H9 (cell line): ENCODE data around the gene DES. TPM values are rescaled to one million over a fixed set of nuclear protein-coding genes. Genes with fewer than 3 reads are reported as not detected.

Source experiments
- DNase-seq: peaks from one replicate; pipeline ENCODE4 v3.0.0-alpha.2; 2017
- H2AFZ ChIP-seq: one replicate; pipeline ENCODE4 v1.6.1; 2013; ENCODE audit warnings: mild to moderate bottlenecking, low read length, control low read depth, moderate library complexity
- H2AK5ac ChIP-seq: 2 replicates; pipeline ENCODE4 v1.6.1; 2013; ENCODE audit warnings: low read length, control low read depth, mixed read lengths; ENCODE audit not compliant: insufficient read length
- H2BK120ac ChIP-seq: one replicate; pipeline ENCODE4 v1.6.1; 2013; ENCODE audit warnings: low read depth, mild to moderate bottlenecking, low read length, control low read depth, inconsistent platforms; ENCODE audit not compliant: poor library complexity, severe bottlenecking
- H2BK12ac ChIP-seq: 2 replicates; pipeline ENCODE4 v1.6.1; 2013; ENCODE audit warnings: low read length, control low read depth, mixed read lengths, low read depth; ENCODE audit not compliant: insufficient read length
- H2BK15ac ChIP-seq: 2 replicates; pipeline ENCODE4 v1.6.1; 2013; ENCODE audit warnings: low read depth, low read length, control low read depth
- H2BK20ac ChIP-seq: one replicate; pipeline ENCODE4 v1.6.1; 2013; ENCODE audit warnings: low read depth, mild to moderate bottlenecking, low read length, control low read depth, inconsistent platforms; ENCODE audit not compliant: poor library complexity, severe bottlenecking
- H2BK5ac ChIP-seq: 2 replicates; pipeline ENCODE4 v1.6.1; 2013; ENCODE audit warnings: low read length, control low read depth, mixed read lengths; ENCODE audit not compliant: insufficient read length
- H3K14ac ChIP-seq: 2 replicates; pipeline ENCODE4 v1.6.1; 2013; ENCODE audit warnings: low read length, control low read depth; ENCODE audit not compliant: insufficient read depth
- H3K18ac ChIP-seq: 2 replicates; pipeline ENCODE4 v1.6.1; 2013; ENCODE audit warnings: low read depth, mild to moderate bottlenecking, mixed read lengths, low read length, control low read depth; ENCODE audit not compliant: insufficient read length
- H3K23ac ChIP-seq: 2 replicates; pipeline ENCODE4 v1.6.1; 2013; ENCODE audit warnings: low read length, control low read depth, mixed read lengths, low read depth; ENCODE audit not compliant: insufficient read length
- H3K23me2 ChIP-seq: 2 replicates; pipeline ENCODE4 v1.6.1; 2013; ENCODE audit warnings: low read depth, mild to moderate bottlenecking, mixed read lengths, low read length, control low read depth; ENCODE audit not compliant: insufficient read length, poor library complexity, severe bottlenecking
- H3K27ac ChIP-seq: 2 replicates; pipeline ENCODE4 v1.5.1; 2013; ENCODE audit warnings: low read length, control low read depth, mixed read lengths, low read depth; ENCODE audit not compliant: insufficient read length
- H3K27me3 ChIP-seq: 2 replicates; pipeline ENCODE4 v1.6.1; 2013; ENCODE audit warnings: low read length, control low read depth, inconsistent platforms; ENCODE audit not compliant: insufficient read depth
- H3K4ac ChIP-seq: 2 replicates; pipeline ENCODE4 v1.6.1; 2013; ENCODE audit warnings: low read depth, mild to moderate bottlenecking, control low read depth, inconsistent platforms, low read length, moderate library complexity
- H3K4me1 ChIP-seq: 2 replicates; pipeline ENCODE4 v1.6.1; 2013; ENCODE audit warnings: low read length, control low read depth, inconsistent platforms; ENCODE audit not compliant: insufficient read depth
- H3K4me2 ChIP-seq: 2 replicates; pipeline ENCODE4 v1.6.1; 2013; ENCODE audit warnings: low read length, control low read depth, mixed read lengths; ENCODE audit not compliant: insufficient read length, insufficient read depth
- H3K56ac ChIP-seq: 2 replicates; pipeline ENCODE4 v1.6.1; 2013; ENCODE audit warnings: low read depth, mild to moderate bottlenecking, mixed read lengths, low read length, control low read depth; ENCODE audit not compliant: insufficient read length
- H3K79me1 ChIP-seq: 2 replicates; pipeline ENCODE4 v1.6.1; 2013; ENCODE audit warnings: low read depth, mild to moderate bottlenecking, moderate library complexity, low read length, control low read depth, inconsistent platforms; ENCODE audit not compliant: insufficient read depth, poor library complexity, severe bottlenecking
- H3K79me2 ChIP-seq: 2 replicates; pipeline ENCODE4 v1.6.1; 2013; ENCODE audit warnings: low read length, control low read depth, inconsistent platforms; ENCODE audit not compliant: insufficient read depth
- H3K9ac ChIP-seq: 2 replicates; pipeline ENCODE4 v1.6.1; 2013; ENCODE audit warnings: low read length, control low read depth, mixed read lengths; ENCODE audit not compliant: insufficient read length; ENCODE audit errors: extremely low read depth
- H3K9me3 ChIP-seq: one replicate; pipeline ENCODE4 v1.6.1; 2013; ENCODE audit warnings: low read depth, low read length, inconsistent platforms; ENCODE audit not compliant: control insufficient read depth
- H3T11ph ChIP-seq: one replicate; pipeline ENCODE4 v1.6.1; 2013; ENCODE audit warnings: mild to moderate bottlenecking, low read length, control low read depth, inconsistent platforms
- H4K20me1 ChIP-seq: one replicate; pipeline ENCODE4 v1.6.1; 2013; ENCODE audit not compliant: control insufficient read depth, insufficient read length, insufficient read depth
- H4K5ac ChIP-seq: 2 replicates; pipeline ENCODE4 v1.6.1; 2013; ENCODE audit warnings: low read depth, mild to moderate bottlenecking, mixed read lengths, low read length, control low read depth; ENCODE audit not compliant: insufficient read length
- H4K8ac ChIP-seq: replicated peaks from 2 replicates; pipeline ENCODE4 v1.6.1; 2013; ENCODE audit warnings: low read length, control low read depth, mixed read lengths, low read depth; ENCODE audit not compliant: insufficient read length
- H4K91ac ChIP-seq: 2 replicates; pipeline ENCODE4 v1.6.1; 2013; ENCODE audit warnings: low read depth, mild to moderate bottlenecking, moderate library complexity, mixed read lengths, low read length, control low read depth; ENCODE audit not compliant: insufficient read length
- H3K27ac Mint-ChIP-seq, 3 experiments: 2 replicates in 2 of 3; 3 replicates in 1 of 3; pipeline ENCODE4 v1.8.0; 2020 to 2021; ENCODE audit warnings: mixed read lengths in 3 of 3, mild to moderate bottlenecking in 1 of 3, moderate library complexity in 1 of 3
- H3K27me3 Mint-ChIP-seq: 2 replicates; pipeline ENCODE4 v1.8.0; 2021; ENCODE audit warnings: low read depth, mild to moderate bottlenecking, moderate library complexity, mixed read lengths
- H3K36me3 Mint-ChIP-seq, 3 experiments: 2 replicates in 2 of 3; 3 replicates in 1 of 3; pipeline ENCODE4 v1.8.0; 2020 to 2021; ENCODE audit warnings: low read depth in 3 of 3, mixed read lengths in 3 of 3; ENCODE audit not compliant: insufficient read depth in 1 of 3
- H3K4me1 Mint-ChIP-seq, 2 experiments: 2 replicates each; pipeline ENCODE4 v1.8.0; 2020; ENCODE audit warnings: mixed read lengths in 2 of 2
- H3K4me3 Mint-ChIP-seq, 2 experiments: 2 replicates in 1 of 2; 3 replicates in 1 of 2; pipeline ENCODE4 v1.8.0; 2020 to 2021; ENCODE audit warnings: mild to moderate bottlenecking in 2 of 2, mixed read lengths in 2 of 2, moderate library complexity in 1 of 2
- H3K9me3 Mint-ChIP-seq, 2 experiments: 2 replicates in 1 of 2; 3 replicates in 1 of 2; pipeline ENCODE4 v1.8.0; 2020; ENCODE audit warnings: mild to moderate bottlenecking in 2 of 2, mixed read lengths in 2 of 2, moderate library complexity in 1 of 2
- CTCF ChIP-seq: fragments of 200-600 bp; sonication (generic); conservative IDR thresholded peaks from 3 replicates; pipeline ENCODE4 v1.8.0; 2021; ENCODE audit warnings: antibody characterized with exemption, mild to moderate bottlenecking
- WGBS: extraction: QIAGEN DNeasy Blood & Tissue Kit; methylation state at CpG from one replicate; pipeline ENCODE4 v1.1.7; 2013; ENCODE audit warnings: missing lambda C conversion rate, low lambda C conversion rate, mixed read lengths; ENCODE audit not compliant: insufficient read length; ENCODE audit errors: extremely low coverage; 5-methylcytosine and 5-hydroxymethylcytosine counted together
- total RNA-seq: library from RNA; stranded (reverse); gene quantifications from 2 replicates; pipeline ENCODE4 v1.2.1, GENCODE V29; 2021

DES gene
- total RNA-seq, 1 experiment from 2014 or later = 4.6 TPM

GRCh38 chr2:219442256-219443015 is 24.3 kb downstream of the DES start:
- H3K4me1 ChIP-seq = no peaks in the 10 kb centered on the region; the same call in 1 of the 2 replicates
- H3K9me3 ChIP-seq = no peaks in the 10 kb centered on the region
- H3K23me2 ChIP-seq = peaks cover 3% of the 10 kb centered on the region
- H3K79me2 ChIP-seq = no peaks in the 10 kb centered on the region
- no peak for TF ChIP-seq CTCF
- H3K36me3 Mint-ChIP-seq = peaks cover 0 to 3% (median 3%) of the 10 kb centered on the region in 3 experiments; a peak in 2 of 7 replicates
- H3K9me3 Mint-ChIP-seq = no peaks in the 10 kb centered on the region
- H3K4me1 Mint-ChIP-seq = peaks cover 26 to 37% of the 10 kb centered on the region in 2 experiments
- no peak overlapping the region for H3K14ac ChIP-seq
- no peak overlapping the region for H2AFZ ChIP-seq
- H3K27ac Mint-ChIP-seq = no peak overlapping the region; a peak in 1 of 7 replicates
- H2BK15ac ChIP-seq = no peak overlapping the region
- no peak overlapping the region for H3K18ac ChIP-seq
- no peak overlapping the region for H2BK5ac ChIP-seq
- peaks cover 5% of the 10 kb centered on the region; the same call in 1 of the 2 replicates for H3K27me3 ChIP-seq
- no CpG with 5 or more reads among the region's 35 CpGs for WGBS
- no peak overlapping the region for H4K91ac ChIP-seq
- no peak overlapping the region for H3K27ac ChIP-seq
- DNase-seq = no peak
- H3K4me3 Mint-ChIP-seq = peak overlapping the region; percentile 66 to 82
- no peak overlapping the region for H3K4ac ChIP-seq
- no peak overlapping the region for H2AK5ac ChIP-seq
- H2BK12ac ChIP-seq = no peak overlapping the region
- H3K23ac ChIP-seq = no peak overlapping the region
- H3K9ac ChIP-seq = no peak overlapping the region
- H3K79me1 ChIP-seq = no peaks in the 10 kb centered on the region
- no peaks in the 10 kb centered on the region for H4K20me1 ChIP-seq
- no peak overlapping the region for H4K8ac ChIP-seq
- H2BK120ac ChIP-seq = no peak overlapping the region
- no peak overlapping the region for H2BK20ac ChIP-seq
- peaks cover 42% of the 10 kb centered on the region for H3K27me3 Mint-ChIP-seq
- no peak overlapping the region for H3T11ph ChIP-seq
- H3K4me2 ChIP-seq = peak overlapping the region; percentile 44
- H3K56ac ChIP-seq = no peak overlapping the region
- no peak overlapping the region for H4K5ac ChIP-seq
